ENCODE measurements around the gene RABGGTA.

- peak in 1 of 4 donors; percentile 39 for TF ChIP-seq POLR2A (IDR thresholded peaks at IDR 0.05)
- TF ChIP-seq, protein P1, sequence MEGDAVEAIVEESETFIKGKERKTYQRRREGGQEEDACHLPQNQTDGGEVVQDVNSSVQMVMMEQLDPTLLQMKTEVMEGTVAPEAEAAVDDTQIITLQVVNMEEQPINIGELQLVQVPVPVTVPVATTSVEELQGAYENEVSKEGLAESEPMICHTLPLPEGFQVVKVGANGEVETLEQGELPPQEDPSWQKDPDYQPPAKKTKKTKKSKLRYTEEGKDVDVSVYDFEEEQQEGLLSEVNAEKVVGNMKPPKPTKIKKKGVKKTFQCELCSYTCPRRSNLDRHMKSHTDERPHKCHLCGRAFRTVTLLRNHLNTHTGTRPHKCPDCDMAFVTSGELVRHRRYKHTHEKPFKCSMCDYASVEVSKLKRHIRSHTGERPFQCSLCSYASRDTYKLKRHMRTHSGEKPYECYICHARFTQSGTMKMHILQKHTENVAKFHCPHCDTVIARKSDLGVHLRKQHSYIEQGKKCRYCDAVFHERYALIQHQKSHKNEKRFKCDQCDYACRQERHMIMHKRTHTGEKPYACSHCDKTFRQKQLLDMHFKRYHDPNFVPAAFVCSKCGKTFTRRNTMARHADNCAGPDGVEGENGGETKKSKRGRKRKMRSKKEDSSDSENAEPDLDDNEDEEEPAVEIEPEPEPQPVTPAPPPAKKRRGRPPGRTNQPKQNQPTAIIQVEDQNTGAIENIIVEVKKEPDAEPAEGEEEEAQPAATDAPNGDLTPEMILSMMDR (IDR thresholded peaks at IDR 0.05): no peak
Observed at GRCh38 chr14:24232121-24232644, 39.2 kb downstream of the RABGGTA start, which contains the start of gene NEDD8.
